K562 (cell line): ENCODE measurements around the gene MVD. TPM values are rescaled to one million over a fixed set of nuclear protein-coding genes. Genes with fewer than 3 reads are reported as not detected.

Experiments used
- ADNP ChIP-seq: fragments of 200-800 bp; sonication (Bioruptor generic); IDR thresholded peaks from 2 replicates; pipeline ENCODE4 v1.6.1; 2016; ENCODE audit warnings: missing genetic modification characterization, missing compliant biosample characterization
- ARID4B ChIP-seq: sonication (generic); formaldehyde crosslinking; IDR thresholded peaks from 2 replicates; pipeline ENCODE4 v1.8.0; 2022; ENCODE audit warnings: mild to moderate bottlenecking, missing genetic modification reagents
- ELF2 ChIP-seq: fragments of 250-450 bp; sonication (Bioruptor Pico); IDR thresholded peaks from 2 replicates; pipeline ENCODE4 v1.5.0; 2021; ENCODE audit warnings: mild to moderate bottlenecking
- ETV5 ChIP-seq: sonication (generic); formaldehyde crosslinking; IDR thresholded peaks from 2 replicates; pipeline ENCODE4 v1.4.0; 2020; ENCODE audit warnings: low read depth, mild to moderate bottlenecking, missing genetic modification reagents
- IFI16 ChIP-seq: fragments of 250-450 bp; sonication (Bioruptor Pico); IDR thresholded peaks from 2 replicates; pipeline ENCODE4 v2.1.2; 2022; ENCODE audit warnings: mild to moderate bottlenecking, inconsistent platforms
- MLX ChIP-seq, 2 experiments: fragments of 450-650 bp in 1 of 2; sonication (generic) in 1 of 2; formaldehyde crosslinking; conservative IDR thresholded peaks; 2 replicates each; pipeline versions ENCODE4 v1.4.0 to v1.8.1; 2020 to 2022; ENCODE audit warnings: mild to moderate bottlenecking in 1 of 2, missing genetic modification reagents in 1 of 2
- POLR3G ChIP-seq: IDR thresholded peaks from 2 replicates; pipeline ENCODE4 v1.6.1; 2011; ENCODE audit not compliant: insufficient read length, insufficient replicate concordance; ENCODE audit errors: extremely low read depth
- PTTG1 ChIP-seq: fragments of 450-650 bp; IDR thresholded peaks from 2 replicates; pipeline ENCODE4 v1.6.1; 2016; ENCODE audit warnings: low read depth, mild to moderate bottlenecking, missing genetic modification characterization, missing compliant biosample characterization
- ZBTB26 ChIP-seq: fragments of 450-650 bp; formaldehyde crosslinking; IDR thresholded peaks from 2 replicates; pipeline ENCODE4 v1.4.0; 2022; ENCODE audit warnings: missing genetic modification characterization
- ZC3H4 ChIP-seq: sonication (generic); formaldehyde crosslinking; IDR thresholded peaks from 2 replicates; pipeline ENCODE4 v1.9.0; 2021; ENCODE audit warnings: missing genetic modification reagents, borderline replicate concordance
- ZNF318 ChIP-seq, 2 experiments: fragments of 450-650 bp; IDR thresholded peaks; 2 replicates each; pipeline ENCODE4 v1.6.1; 2016; ENCODE audit warnings: mild to moderate bottlenecking in 2 of 2, borderline replicate concordance in 1 of 2, low read depth in 1 of 2, moderate library complexity in 1 of 2
- polyA plus RNA-seq, 8 experiments: library from polyadenylated mRNA; depleted of rRNA in 4 of 8; stranded (reverse) in 5 of 8; unstranded in 3 of 8; fragments of >200 nt; fragmentation: Nextera tagmentation in 2 of 8; fragmentation: Illumina TruSeq in 1 of 8; extraction: Ambion mirVana in 2 of 8; extraction: Trizol in 1 of 8; gene quantifications; 2 replicates each; pipeline versions ENCODE4 v1.2.1 to v1.2.3, GENCODE V29; 2011 to 2014; ENCODE audit warnings: inconsistent platforms in 1 of 8, missing spikeins in 1 of 8
- total RNA-seq, 7 experiments: library from RNA; depleted of rRNA in 6 of 7; stranded (reverse); fragments of >200 nt in 6 of 7; fragmentation: Illumina TruSeq in 2 of 7; extraction: Trizol in 2 of 7; gene quantifications; 2 replicates each; pipeline versions ENCODE4 v1.2.1 to v1.2.3, GENCODE V29; 2011 to 2021; ENCODE audit warnings: low replicate concordance in 1 of 7

Gene MVD
- total and polyA plus RNA-seq, 9 of the 15 experiments (the other 6 are each of a cell fraction or from before 2014, with no cell fraction given), result 12.2 to 141 (median 45.3) TPM

GRCh38 chr16:88662843-88663606, at the start of gene MVD (continued):
- TF ChIP-seq POLR3G (no peak), ETV5 (CRISPR knock-in tag) (no peak), IFI16 (CRISPR knock-in tag) (no peak), ZC3H4 (CRISPR knock-in tag) (no peak; the same call in 1 of the 2 replicates), ARID4B (peak; percentile 67), ZNF318 (IDR thresholded peaks at IDR 0.05; ENCODE audit: borderline replicate concordance in 1 of 2, low read depth in 1 of 2) (no peak), PTTG1 (no peak), ZBTB26 (CRISPR knock-in tag) (0 out of 2 replicates have a peak, but pooled peaks have one; percentile 47), MLX (CRISPR knock-in tag; conservative IDR thresholded peaks at IDR 0.05) (no peak), ADNP (tag) (no peak), ELF2 (CRISPR knock-in tag) (peak; percentile 84)
